ENCODE data around the gene PHAF1.

The PHAF1 gene

DNA sequence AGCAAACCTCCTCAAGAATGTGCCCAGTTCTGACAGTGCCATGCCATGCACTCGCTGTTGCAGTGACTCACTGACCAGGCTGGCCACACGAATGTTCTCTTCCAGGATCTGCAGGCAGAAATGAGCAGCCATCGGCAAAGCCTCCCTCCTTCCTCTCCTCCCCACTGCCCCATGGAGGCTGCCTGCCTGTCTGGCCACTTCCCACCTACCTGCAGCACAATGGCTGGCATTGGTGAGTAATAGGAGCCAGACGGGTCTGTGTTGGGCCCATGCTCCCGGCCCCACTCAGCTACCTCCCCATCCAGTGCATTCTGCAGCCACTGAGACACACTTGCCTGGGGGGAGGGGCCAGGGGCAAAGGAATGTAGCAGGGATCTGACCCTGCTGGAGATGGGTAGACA lies 76.8 kb downstream of the PHAF1 start:
- no peaks in the 10 kb centered on the region for H3K9me3 ChIP-seq (ENCODE audit: control insufficient read depth, low read length)
- DNase-seq (ENCODE audit: low read depth), result peak; percentile 41
- peaks cover 30% of the 10 kb centered on the region for H3K4me1 ChIP-seq (ENCODE audit: control insufficient read depth, insufficient read depth, low read length)
- H3K9ac ChIP-seq (ENCODE audit: low read length), result no peak overlapping the region
- H3K27me3 ChIP-seq (replicated peaks; ENCODE audit: control insufficient read depth, insufficient read depth, low read length), result no peaks in the 10 kb centered on the region
- H3K4me3 ChIP-seq (ENCODE audit: low read length), result no peak overlapping the region
- H3K36me3 ChIP-seq (ENCODE audit: control insufficient read depth, insufficient read depth, low read length, severe bottlenecking), result no peaks in the 10 kb centered on the region

- no peak overlapping the region for H3K4me3 ChIP-seq (ENCODE audit: low read length)
- no peaks in the 10 kb centered on the region for H3K36me3 ChIP-seq (ENCODE audit: control insufficient read depth, insufficient read depth, low read length, severe bottlenecking)
- peaks cover 24% of the 10 kb centered on the region for H3K4me1 ChIP-seq (ENCODE audit: control insufficient read depth, insufficient read depth, low read length)
- DNase-seq (ENCODE audit: low read depth), result no peak
- no peak overlapping the region for H3K9ac ChIP-seq (ENCODE audit: low read length)
- no peaks in the 10 kb centered on the region for H3K9me3 ChIP-seq (ENCODE audit: control insufficient read depth, low read length)
- H3K27me3 ChIP-seq (replicated peaks; ENCODE audit: control insufficient read depth, insufficient read depth, low read length), result no peaks in the 10 kb centered on the region
Observed at GRCh38 chr16:67187175-67187890, 77.6 kb downstream of the PHAF1 start.

DNA sequence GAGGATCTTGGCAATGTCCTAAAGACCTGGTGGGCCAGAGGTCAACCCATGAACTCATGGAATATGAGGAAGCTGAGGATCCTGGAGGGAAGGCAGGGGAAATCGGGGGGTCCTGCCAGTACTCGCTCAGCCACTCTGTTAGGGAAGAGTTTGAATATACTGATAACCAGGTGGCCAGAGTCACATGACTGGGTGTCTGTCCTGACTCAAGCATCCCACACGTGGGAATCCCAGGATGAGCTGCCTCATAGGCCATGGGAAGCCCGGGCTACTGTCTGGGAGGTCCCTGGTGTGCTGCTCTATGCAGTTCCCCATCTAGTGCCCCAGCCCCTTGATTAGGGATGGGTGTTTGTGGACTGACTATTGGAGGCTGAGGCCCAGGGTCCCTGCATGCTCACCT lies 78.6 kb downstream of the PHAF1 start:
- no peak overlapping the region for H3K4me3 ChIP-seq (ENCODE audit: low read length)
- no peak for DNase-seq (ENCODE audit: low read depth)
- H3K27me3 ChIP-seq (replicated peaks; ENCODE audit: control insufficient read depth, insufficient read depth, low read length), result no peaks in the 10 kb centered on the region
- H3K9me3 ChIP-seq (ENCODE audit: control insufficient read depth, low read length), result no peaks in the 10 kb centered on the region
- H3K9ac ChIP-seq (ENCODE audit: low read length), result no peak overlapping the region
- no peaks in the 10 kb centered on the region for H3K36me3 ChIP-seq (ENCODE audit: control insufficient read depth, insufficient read depth, low read length, severe bottlenecking)
- peaks cover 21% of the 10 kb centered on the region for H3K4me1 ChIP-seq (ENCODE audit: control insufficient read depth, insufficient read depth, low read length)

DNA sequence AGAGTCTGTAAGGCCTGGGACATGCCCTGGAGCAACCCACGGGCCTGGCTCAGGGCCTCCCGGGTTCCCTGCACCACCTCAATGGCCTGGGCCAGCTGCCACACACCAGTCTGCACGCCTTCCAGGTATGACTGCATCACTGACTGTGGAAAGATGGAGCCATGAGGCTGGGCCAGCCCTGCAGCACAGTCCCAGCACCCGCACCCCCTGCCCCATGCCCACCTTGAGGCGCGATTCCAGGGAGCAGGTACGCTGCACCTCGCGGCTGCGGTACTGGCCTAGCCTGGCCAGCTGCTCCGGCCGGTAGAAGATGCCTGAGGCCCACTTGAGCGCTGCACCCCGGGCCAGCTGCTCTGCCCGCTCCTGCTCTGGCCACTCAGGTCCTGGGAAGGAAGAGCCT lies 79.1 kb downstream of the PHAF1 start:
- H3K36me3 ChIP-seq (ENCODE audit: control insufficient read depth, insufficient read depth, low read length, severe bottlenecking), result peaks cover 2% of the 10 kb centered on the region
- H3K4me3 ChIP-seq (ENCODE audit: low read length), result no peak overlapping the region
- no peak overlapping the region for H3K9ac ChIP-seq (ENCODE audit: low read length)
- no peak for DNase-seq (ENCODE audit: low read depth)
- H3K9me3 ChIP-seq (ENCODE audit: control insufficient read depth, low read length), result no peaks in the 10 kb centered on the region
- no peaks in the 10 kb centered on the region for H3K27me3 ChIP-seq (replicated peaks; ENCODE audit: control insufficient read depth, insufficient read depth, low read length)
- H3K4me1 ChIP-seq (ENCODE audit: control insufficient read depth, insufficient read depth, low read length), result peaks cover 25% of the 10 kb centered on the region

GRCh38 chr16:67190041-67190440 lies 80.3 kb downstream of the PHAF1 start, which contains the start of gene EXOC3L1:
EXOC3L1 (minus strand) TSS chr16:67190136; CDS start chr16:67189676, 460 bp downstream.
- Histone ChIP-seq H3K9me3 (ENCODE audit: control insufficient read depth, low read length) (no peaks in the 10 kb centered on the region), H3K36me3 (ENCODE audit: control insufficient read depth, insufficient read depth, low read length, severe bottlenecking) (peaks cover 15% of the 10 kb centered on the region), H3K4me3 (ENCODE audit: low read length) (no peak within 1 kb of the TSS), H3K9ac (ENCODE audit: low read length) (no peak within 1 kb of the TSS), H3K27me3 (replicated peaks; ENCODE audit: control insufficient read depth, insufficient read depth, low read length) (no peaks in the 10 kb centered on the region), H3K4me1 (ENCODE audit: control insufficient read depth, insufficient read depth, low read length) (peaks cover 24% of the 10 kb centered on the region)
- DNase-seq (ENCODE audit: low read depth), result no peak

- no peaks in the 10 kb centered on the region for H3K27me3 ChIP-seq (replicated peaks; ENCODE audit: control insufficient read depth, insufficient read depth, low read length)
- no peak overlapping the region for H3K4me3 ChIP-seq (ENCODE audit: low read length)
- peaks cover 19% of the 10 kb centered on the region for H3K4me1 ChIP-seq (ENCODE audit: control insufficient read depth, insufficient read depth, low read length)
- H3K9me3 ChIP-seq (ENCODE audit: control insufficient read depth, low read length), result no peaks in the 10 kb centered on the region
- H3K9ac ChIP-seq (ENCODE audit: low read length), result no peak overlapping the region
- peaks cover 21% of the 10 kb centered on the region for H3K36me3 ChIP-seq (ENCODE audit: control insufficient read depth, insufficient read depth, low read length, severe bottlenecking)
- DNase-seq (ENCODE audit: low read depth), result no peak
Observed at GRCh38 chr16:67190448-67191399, 81.0 kb downstream of the PHAF1 start.

- no peak for DNase-seq (ENCODE audit: low read depth)
- peak overlapping the region; percentile 99 for H3K9ac ChIP-seq (ENCODE audit: low read length)
- peaks cover 17% of the 10 kb centered on the region for H3K4me1 ChIP-seq (ENCODE audit: control insufficient read depth, insufficient read depth, low read length)
- H3K36me3 ChIP-seq (ENCODE audit: control insufficient read depth, insufficient read depth, low read length, severe bottlenecking), result peaks cover 29% of the 10 kb centered on the region
- no peaks in the 10 kb centered on the region for H3K9me3 ChIP-seq (ENCODE audit: control insufficient read depth, low read length)
- peak overlapping the region; percentile 98 for H3K4me3 ChIP-seq (ENCODE audit: low read length)
- H3K27me3 ChIP-seq (replicated peaks; ENCODE audit: control insufficient read depth, insufficient read depth, low read length), result no peaks in the 10 kb centered on the region
Observed at GRCh38 chr16:67191411-67191994, 81.8 kb downstream of the PHAF1 start.

DNA sequence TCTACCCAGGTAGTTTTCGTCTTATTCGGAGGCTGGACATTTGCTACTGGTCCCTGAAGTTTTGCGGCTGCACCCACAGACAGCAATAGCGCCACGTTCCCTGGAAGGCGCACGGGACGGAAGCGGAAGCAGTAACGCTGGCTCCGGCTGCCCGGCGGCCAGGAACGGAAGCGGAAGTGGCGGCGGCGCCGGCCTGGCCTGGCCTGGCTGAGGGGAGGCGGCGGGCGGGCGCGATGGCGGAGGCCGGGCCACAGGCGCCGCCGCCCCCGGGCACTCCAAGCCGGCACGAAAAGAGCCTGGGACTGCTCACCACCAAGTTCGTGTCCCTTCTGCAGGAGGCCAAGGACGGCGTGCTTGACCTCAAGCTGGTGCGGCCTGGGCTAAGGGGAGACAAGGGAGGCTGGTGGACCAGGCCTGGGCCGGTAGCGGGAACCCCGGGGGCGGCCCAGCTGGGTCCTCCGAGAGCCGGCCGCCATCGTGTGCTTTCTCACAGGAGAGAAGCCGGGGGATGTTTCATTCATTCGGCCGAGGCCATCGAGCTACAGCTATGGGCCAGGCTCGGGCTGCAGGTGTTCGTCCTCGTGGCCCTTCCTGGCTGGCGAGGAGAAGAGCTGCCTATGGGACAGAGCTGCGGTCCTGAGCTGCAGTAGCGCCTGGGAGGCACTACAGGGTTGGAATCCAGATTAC lies 82.4 kb downstream of the PHAF1 start, which contains the start of gene E2F4:
TSS of gene E2F4 (plus strand) at position 161 of the 687 bp plus-strand sequence. CDS start at position 234, 73 bp downstream.
- DNase-seq (ENCODE audit: low read depth), result peak; percentile 98
- peak within 1 kb of the TSS; percentile 99 for H3K9ac ChIP-seq (ENCODE audit: low read length)
- H3K9me3 ChIP-seq (ENCODE audit: control insufficient read depth, low read length), result no peaks in the 10 kb centered on the region
- H3K36me3 ChIP-seq (ENCODE audit: control insufficient read depth, insufficient read depth, low read length, severe bottlenecking), result peaks cover 36% of the 10 kb centered on the region
- H3K27me3 ChIP-seq (replicated peaks; ENCODE audit: control insufficient read depth, insufficient read depth, low read length), result no peaks in the 10 kb centered on the region
- H3K4me3 ChIP-seq (ENCODE audit: low read length), result peak within 1 kb of the TSS; percentile 98
- peaks cover 17% of the 10 kb centered on the region for H3K4me1 ChIP-seq (ENCODE audit: control insufficient read depth, insufficient read depth, low read length)

- no peaks in the 10 kb centered on the region for H3K9me3 ChIP-seq (ENCODE audit: control insufficient read depth, low read length)
- peak overlapping the region; percentile 99 for H3K9ac ChIP-seq (ENCODE audit: low read length)
- H3K4me1 ChIP-seq (ENCODE audit: control insufficient read depth, insufficient read depth, low read length), result peaks cover 21% of the 10 kb centered on the region
- peaks cover 43% of the 10 kb centered on the region for H3K36me3 ChIP-seq (ENCODE audit: control insufficient read depth, insufficient read depth, low read length, severe bottlenecking)
- DNase-seq (ENCODE audit: low read depth), result no peak
- no peaks in the 10 kb centered on the region for H3K27me3 ChIP-seq (replicated peaks; ENCODE audit: control insufficient read depth, insufficient read depth, low read length)
- H3K4me3 ChIP-seq (ENCODE audit: low read length), result peak overlapping the region; percentile 98
Observed at GRCh38 chr16:67192781-67193361, 83.1 kb downstream of the PHAF1 start.

DNA sequence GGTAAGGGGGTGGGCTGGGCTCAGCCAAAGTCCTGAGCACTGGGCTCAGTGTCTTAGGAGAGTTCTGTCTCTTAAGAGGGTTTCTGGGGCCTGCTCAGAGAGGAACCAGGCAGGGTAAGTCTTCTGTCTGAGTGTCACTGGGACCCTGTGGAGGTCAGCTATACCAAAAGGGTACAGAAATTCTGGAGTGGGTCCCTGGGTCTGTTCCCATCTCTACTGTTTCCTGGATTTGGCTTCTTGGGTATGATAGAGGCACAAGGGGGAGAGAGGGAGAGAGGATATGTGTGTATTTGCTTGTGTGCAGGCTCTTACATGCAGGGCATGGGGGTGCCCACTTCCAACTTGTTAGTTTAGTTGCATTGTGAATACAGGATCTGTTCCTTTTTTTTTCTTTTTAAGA lies 83.8 kb downstream of the PHAF1 start:
- peak overlapping the region; percentile 99 for H3K9ac ChIP-seq (ENCODE audit: low read length)
- peaks cover 46% of the 10 kb centered on the region for H3K36me3 ChIP-seq (ENCODE audit: control insufficient read depth, insufficient read depth, low read length, severe bottlenecking)
- H3K4me1 ChIP-seq (ENCODE audit: control insufficient read depth, insufficient read depth, low read length), result peaks cover 23% of the 10 kb centered on the region
- peak overlapping the region; percentile 98 for H3K4me3 ChIP-seq (ENCODE audit: low read length)
- no peaks in the 10 kb centered on the region for H3K27me3 ChIP-seq (replicated peaks; ENCODE audit: control insufficient read depth, insufficient read depth, low read length)
- no peaks in the 10 kb centered on the region for H3K9me3 ChIP-seq (ENCODE audit: control insufficient read depth, low read length)
- no peak for DNase-seq (ENCODE audit: low read depth)

Data from adipocyte (in vitro differentiated cells).